ENCODE data around the gene FHOD1. TPM values are rescaled to one million over a fixed set of nuclear protein-coding genes. Genes with fewer than 3 reads are reported as not detected.

FHOD1 gene
- total RNA-seq = 10 to 100 TPM in 3 of 4 donors, 1 to 10 TPM in 1; 7.7 to 28.8 (median 15.3) TPM

DNA sequence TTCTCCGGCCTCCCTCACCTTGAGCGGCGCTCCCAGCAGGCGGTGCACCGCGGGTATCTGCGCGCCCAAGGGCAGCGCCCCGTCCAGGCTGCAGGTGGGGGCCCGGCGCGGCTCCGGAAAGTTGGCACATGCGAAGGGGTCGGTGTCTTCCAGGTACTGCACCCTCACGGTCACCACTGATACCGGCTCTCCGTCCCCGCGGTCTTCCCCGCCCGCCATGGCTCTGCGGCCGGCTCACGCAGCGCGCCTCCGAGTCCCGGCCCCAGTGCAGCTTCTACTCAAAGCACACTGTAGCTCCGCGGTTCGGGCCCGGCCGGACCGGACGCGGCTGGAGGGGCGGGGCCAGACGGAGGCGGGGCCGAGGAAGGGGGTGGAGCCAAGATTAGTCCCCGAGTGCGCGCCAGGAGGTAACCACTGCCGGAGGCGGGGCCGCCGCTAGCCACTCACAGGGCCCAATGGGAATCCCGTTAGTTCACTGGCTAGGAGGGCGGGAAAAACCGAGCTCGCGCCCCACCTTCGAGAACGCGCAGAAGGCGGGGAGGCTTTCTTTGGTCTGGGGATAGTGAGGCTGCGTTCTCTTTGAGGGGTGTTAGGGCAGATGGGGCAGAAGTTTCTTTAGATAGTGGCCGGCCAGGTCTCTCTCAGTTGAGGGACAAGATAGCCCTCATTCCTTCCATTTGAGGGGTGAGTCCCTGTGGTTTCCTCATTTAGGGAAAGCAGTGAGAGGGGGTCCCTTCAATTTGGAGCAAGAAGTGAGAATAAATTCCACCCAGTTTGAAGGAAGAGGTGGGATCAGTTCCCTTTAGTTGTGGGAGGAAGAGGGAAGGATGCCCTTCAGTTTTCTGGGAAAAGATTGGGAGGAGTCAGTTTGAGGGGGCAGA is at the start of gene FHOD1:
Gene FHOD1, minus strand, starts transcription at position 290 of the 881 bp plus-strand sequence. Its CDS starts 71 bp downstream, at position 219.
- WGBS = 2% methylated on average over 11 of the region's 60 CpGs
- peak in 2 of 3 donors; percentile 50 to 52 for TF ChIP-seq POLR2AphosphoS5 (IDR thresholded peaks at IDR 0.05)
- peak in 1 of 2 donors; percentile 51 for TF ChIP-seq POLR2A (IDR thresholded peaks at IDR 0.05)
- TF ChIP-seq EP300 (IDR thresholded peaks at IDR 0.05) = no peak
- Histone ChIP-seq H3K27me3 (peaks cover 27% of the 10 kb centered on the region), H3K9me3 (no peaks in the 10 kb centered on the region), H3K27ac (peak within 1 kb of the TSS; percentile 85), H3K36me3 (no peaks in the 10 kb centered on the region), H3K4me1 (peaks cover 69% of the 10 kb centered on the region), H3K4me3 (peak within 1 kb of the TSS; percentile 89)
- peak; percentile 98 to 99 for DNase-seq (ENCODE audit: low spot score in 2 of 2)

DNA sequence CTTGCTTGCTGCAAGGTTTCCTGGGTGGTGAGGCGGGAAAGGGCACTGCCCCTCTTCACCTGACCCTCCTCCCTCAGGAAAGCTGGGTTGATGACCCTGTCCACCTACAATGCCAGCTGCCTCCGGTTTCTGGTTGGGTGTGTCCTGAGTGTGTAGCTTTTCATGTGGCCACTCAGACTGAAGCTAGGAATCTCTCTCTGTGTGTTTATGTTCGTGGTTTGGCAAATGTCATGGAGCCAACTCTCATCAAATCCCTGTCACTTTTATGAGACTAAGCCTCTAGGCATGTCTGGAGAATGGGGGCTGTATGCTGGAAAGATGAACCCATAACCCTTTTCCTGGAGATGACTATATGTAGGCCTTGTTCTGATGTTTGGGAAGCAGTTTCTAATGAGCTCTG is 49.1 kb upstream of the FHOD1 start:
- H3K4me3 ChIP-seq = no peak overlapping the region
- H3K27ac ChIP-seq = no peak overlapping the region
- no peaks in the 10 kb centered on the region for H3K9me3 ChIP-seq
- DNase-seq (ENCODE audit: low spot score in 2 of 2) = no peak
- H3K27me3 ChIP-seq = no peaks in the 10 kb centered on the region
- H3K36me3 ChIP-seq = no peaks in the 10 kb centered on the region
- 49% methylated on average over 2 of the region's 3 CpGs for WGBS
- peaks cover 7% of the 10 kb centered on the region for H3K4me1 ChIP-seq
- TF ChIP-seq POLR2AphosphoS5 (IDR thresholded peaks at IDR 0.05) (no peak), EP300 (IDR thresholded peaks at IDR 0.05) (no peak), POLR2A (IDR thresholded peaks at IDR 0.05) (no peak)
- TF ChIP-seq, protein P1, sequence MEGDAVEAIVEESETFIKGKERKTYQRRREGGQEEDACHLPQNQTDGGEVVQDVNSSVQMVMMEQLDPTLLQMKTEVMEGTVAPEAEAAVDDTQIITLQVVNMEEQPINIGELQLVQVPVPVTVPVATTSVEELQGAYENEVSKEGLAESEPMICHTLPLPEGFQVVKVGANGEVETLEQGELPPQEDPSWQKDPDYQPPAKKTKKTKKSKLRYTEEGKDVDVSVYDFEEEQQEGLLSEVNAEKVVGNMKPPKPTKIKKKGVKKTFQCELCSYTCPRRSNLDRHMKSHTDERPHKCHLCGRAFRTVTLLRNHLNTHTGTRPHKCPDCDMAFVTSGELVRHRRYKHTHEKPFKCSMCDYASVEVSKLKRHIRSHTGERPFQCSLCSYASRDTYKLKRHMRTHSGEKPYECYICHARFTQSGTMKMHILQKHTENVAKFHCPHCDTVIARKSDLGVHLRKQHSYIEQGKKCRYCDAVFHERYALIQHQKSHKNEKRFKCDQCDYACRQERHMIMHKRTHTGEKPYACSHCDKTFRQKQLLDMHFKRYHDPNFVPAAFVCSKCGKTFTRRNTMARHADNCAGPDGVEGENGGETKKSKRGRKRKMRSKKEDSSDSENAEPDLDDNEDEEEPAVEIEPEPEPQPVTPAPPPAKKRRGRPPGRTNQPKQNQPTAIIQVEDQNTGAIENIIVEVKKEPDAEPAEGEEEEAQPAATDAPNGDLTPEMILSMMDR (IDR thresholded peaks at IDR 0.05) = no peak

- no peaks in the 10 kb centered on the region for H3K4me1 ChIP-seq
- H3K36me3 ChIP-seq = no peaks in the 10 kb centered on the region
- H3K27me3 ChIP-seq = no peaks in the 10 kb centered on the region
- no peak for DNase-seq (ENCODE audit: low spot score in 2 of 2)
- H3K4me3 ChIP-seq = no peak overlapping the region
- no peaks in the 10 kb centered on the region for H3K9me3 ChIP-seq
- WGBS = 64% methylated on average over 7 of the region's 7 CpGs
- H3K27ac ChIP-seq = no peak overlapping the region
- no peak for TF ChIP-seq POLR2A (IDR thresholded peaks at IDR 0.05)
- no peak for TF ChIP-seq EP300 (IDR thresholded peaks at IDR 0.05)
- TF ChIP-seq, protein P1 (IDR thresholded peaks at IDR 0.05) = no peak
- no peak for TF ChIP-seq POLR2AphosphoS5 (IDR thresholded peaks at IDR 0.05)
Measured at GRCh38 chr16:67294938-67295361, 47.7 kb upstream of the FHOD1 start.

GRCh38 chr16:67294171-67294757 is 47.0 kb upstream of the FHOD1 start:
- H3K36me3 ChIP-seq = no peaks in the 10 kb centered on the region
- H3K9me3 ChIP-seq = no peaks in the 10 kb centered on the region
- no peak overlapping the region for H3K27ac ChIP-seq
- no peak overlapping the region for H3K4me3 ChIP-seq
- H3K4me1 ChIP-seq = no peaks in the 10 kb centered on the region
- 93% methylated on average over 4 of the region's 4 CpGs for WGBS
- no peak for DNase-seq (ENCODE audit: low spot score in 2 of 2)
- TF ChIP-seq, protein P1 (IDR thresholded peaks at IDR 0.05) = no peak
- TF ChIP-seq EP300 (IDR thresholded peaks at IDR 0.05) (no peak), POLR2AphosphoS5 (IDR thresholded peaks at IDR 0.05) (no peak), POLR2A (IDR thresholded peaks at IDR 0.05) (no peak)
- no peaks in the 10 kb centered on the region for H3K27me3 ChIP-seq

GRCh38 chr16:67291461-67291860 is 44.2 kb upstream of the FHOD1 start:
- no peaks in the 10 kb centered on the region for H3K27me3 ChIP-seq
- no peak overlapping the region for H3K27ac ChIP-seq
- H3K36me3 ChIP-seq = peaks cover 10% of the 10 kb centered on the region
- H3K9me3 ChIP-seq = no peaks in the 10 kb centered on the region
- no peaks in the 10 kb centered on the region for H3K4me1 ChIP-seq
- no peak for TF ChIP-seq POLR2A (IDR thresholded peaks at IDR 0.05)
- no peak for TF ChIP-seq EP300 (IDR thresholded peaks at IDR 0.05)
- TF ChIP-seq, protein P1 (IDR thresholded peaks at IDR 0.05) = no peak
- no peak for TF ChIP-seq POLR2AphosphoS5 (IDR thresholded peaks at IDR 0.05)
- no peak for DNase-seq (ENCODE audit: low spot score in 2 of 2)
- H3K4me3 ChIP-seq = no peak overlapping the region
- 88% methylated on average over 7 of the region's 7 CpGs for WGBS

Data from suprapubic skin (tissue), 4 donors.